GM12873 (cell line): ENCODE results near the gene MMP11.
A peak's percentile ranks its signal among the peaks of the same experiment; 100 is the strongest.

ENCODE experiments used
- TF ChIP-seq, protein P1 (sequence below): IDR thresholded peaks from 2 replicates; pipeline ENCODE4 v1.5.1; 2012; ENCODE audit warnings: low read depth, mild to moderate bottlenecking, moderate library complexity, low read length, control low read depth; ENCODE audit not compliant: insufficient read depth; ENCODE audit errors: missing control alignments

Gene MMP11

DNA sequence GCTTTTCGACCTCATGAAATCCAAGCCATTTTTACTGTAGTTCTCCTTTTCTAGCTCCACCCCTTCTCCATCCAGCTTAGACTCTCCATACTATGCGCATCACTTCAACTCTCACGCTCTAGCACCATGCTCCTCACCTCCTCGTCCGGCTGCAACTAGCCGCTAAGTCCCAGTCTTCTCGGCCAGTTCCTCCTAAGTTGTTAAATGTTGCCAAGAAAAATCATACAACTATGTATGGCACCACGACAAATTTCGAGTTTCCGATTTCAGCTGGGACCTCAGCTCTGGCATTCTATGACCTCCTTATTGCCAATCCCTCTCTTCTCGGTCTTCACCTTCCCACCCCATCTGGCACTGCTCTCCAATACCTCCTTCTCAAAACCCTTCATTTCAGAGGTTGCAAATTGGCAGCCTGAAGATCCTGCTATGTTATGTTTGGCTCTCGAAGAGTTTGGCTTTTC, 22.8 kb upstream of the MMP11 start:
- TF ChIP-seq, protein P1, sequence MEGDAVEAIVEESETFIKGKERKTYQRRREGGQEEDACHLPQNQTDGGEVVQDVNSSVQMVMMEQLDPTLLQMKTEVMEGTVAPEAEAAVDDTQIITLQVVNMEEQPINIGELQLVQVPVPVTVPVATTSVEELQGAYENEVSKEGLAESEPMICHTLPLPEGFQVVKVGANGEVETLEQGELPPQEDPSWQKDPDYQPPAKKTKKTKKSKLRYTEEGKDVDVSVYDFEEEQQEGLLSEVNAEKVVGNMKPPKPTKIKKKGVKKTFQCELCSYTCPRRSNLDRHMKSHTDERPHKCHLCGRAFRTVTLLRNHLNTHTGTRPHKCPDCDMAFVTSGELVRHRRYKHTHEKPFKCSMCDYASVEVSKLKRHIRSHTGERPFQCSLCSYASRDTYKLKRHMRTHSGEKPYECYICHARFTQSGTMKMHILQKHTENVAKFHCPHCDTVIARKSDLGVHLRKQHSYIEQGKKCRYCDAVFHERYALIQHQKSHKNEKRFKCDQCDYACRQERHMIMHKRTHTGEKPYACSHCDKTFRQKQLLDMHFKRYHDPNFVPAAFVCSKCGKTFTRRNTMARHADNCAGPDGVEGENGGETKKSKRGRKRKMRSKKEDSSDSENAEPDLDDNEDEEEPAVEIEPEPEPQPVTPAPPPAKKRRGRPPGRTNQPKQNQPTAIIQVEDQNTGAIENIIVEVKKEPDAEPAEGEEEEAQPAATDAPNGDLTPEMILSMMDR, result no peak

DNA sequence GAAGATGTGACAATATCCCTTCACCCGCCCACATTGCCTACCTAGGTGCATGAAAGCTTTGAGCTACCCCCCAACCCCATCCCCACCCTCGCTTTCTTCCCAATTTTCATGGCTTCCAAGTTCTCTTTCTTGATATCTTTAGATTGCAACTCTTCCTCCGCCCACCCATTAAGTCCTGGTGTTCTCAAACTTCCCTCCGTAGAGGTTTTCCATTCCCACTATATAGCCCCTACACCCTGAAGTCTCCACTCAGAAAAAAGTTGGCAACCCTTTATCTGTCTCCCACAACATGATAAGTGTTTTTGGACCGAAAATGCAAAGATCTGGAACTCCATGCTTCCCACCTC, 22.3 kb upstream of the MMP11 start:
- TF ChIP-seq, protein P1, result no peak

DNA sequence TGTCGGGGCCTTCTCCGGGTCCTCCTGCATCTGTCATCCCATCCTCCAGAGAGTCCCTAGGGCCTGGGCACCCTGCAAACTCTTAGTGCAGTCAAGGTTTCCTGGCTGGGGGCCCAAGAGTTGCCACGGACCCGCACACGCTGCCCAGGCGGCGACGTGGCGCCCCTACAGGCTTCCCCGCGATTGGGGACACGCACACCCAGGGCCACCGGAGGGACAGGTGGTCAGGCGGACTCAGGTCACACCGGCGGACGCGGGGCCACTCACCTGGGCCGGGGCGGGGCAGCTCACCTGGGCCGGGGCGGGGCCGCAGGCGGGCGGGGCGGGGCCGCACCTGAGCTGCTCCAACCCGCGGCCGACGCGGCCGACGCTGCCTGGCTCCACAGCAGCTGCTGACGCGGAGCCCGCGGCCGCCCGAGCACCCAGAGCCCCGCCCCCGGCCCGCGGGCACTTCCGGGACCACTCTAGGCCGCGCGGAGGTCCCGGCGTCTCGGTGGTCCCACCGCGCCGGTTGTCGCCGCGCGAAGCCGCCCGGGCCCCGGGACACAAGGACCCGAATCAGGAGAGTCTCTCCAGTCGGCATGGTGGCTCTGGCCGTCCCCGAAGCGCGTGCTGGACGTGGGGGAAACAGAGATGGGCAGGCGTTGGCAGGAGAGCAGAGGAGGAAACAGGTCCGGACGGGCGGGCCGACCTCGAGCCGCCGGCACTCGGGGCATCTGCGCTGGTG, 21.8 kb upstream of the MMP11 start, which contains the start of gene ZNF70:
Gene ZNF70 (minus strand): TSS at position 399 of the 727 bp plus-strand sequence. CDS start 5,972 bp downstream, outside the sequence.
- TF ChIP-seq, protein P1, result peak; percentile 48

DNA sequence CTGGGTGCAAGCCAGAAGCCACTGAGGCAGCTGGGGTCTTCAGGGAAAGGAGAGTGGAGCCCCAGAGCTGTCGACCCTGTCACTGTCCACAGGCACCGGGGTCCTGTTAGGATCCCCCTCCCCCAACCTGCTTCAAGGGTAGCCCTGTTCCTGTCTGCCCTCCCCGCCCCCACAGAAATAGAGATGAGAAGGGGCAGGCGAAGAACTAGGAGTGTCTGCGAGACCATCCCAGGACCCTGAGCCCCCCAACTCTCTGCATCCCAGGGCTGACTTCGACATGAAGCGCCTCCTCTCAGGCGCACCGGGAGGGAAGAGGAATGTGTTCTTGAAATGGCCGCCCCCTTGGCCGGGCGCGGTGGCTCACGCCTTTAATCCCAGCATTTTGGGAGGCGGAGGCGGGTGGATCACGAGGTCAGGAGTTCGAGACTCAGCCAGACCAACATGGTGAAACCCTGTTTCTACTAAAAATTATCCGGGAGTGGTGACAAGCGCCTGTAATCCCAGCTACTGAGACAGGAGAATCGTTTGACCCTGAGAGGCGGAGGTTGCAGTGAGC, 21.1 kb upstream of the MMP11 start:
- TF ChIP-seq, protein P1, result no peak

GRCh38 chr22:23752090-23752691, 20.5 kb upstream of the MMP11 start:
- TF ChIP-seq, protein P1, result peak; percentile 37

DNA sequence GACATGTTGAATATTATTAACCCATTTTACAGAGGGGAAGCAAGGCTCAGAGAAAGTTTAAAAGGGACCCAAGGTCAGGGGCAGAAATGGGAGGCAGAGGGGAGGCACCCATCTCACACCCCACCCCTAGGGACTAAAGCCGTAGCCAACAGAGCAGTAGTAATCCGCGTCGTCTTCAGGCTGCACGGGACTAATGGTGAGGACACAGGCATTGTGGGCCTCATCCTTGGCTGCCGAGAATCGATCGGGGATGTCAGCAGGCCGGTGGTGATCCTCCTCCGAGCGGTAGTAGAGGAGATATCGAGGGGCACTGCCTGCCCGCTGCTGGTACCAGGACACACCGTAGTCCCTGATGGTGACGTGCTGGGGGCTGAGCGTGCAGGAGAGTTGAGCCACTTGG, 19.9 kb upstream of the MMP11 start:
- TF ChIP-seq, protein P1, result no peak

GRCh38 chr22:23753385-23753784, 19.3 kb upstream of the MMP11 start:
- TF ChIP-seq, protein P1, result peak; percentile 11
